Activated naive CD8-positive, alpha-beta T cell (primary cell): ENCODE results near the gene CHMP4B.

ENCODE experiments used
- H3K27ac Mint-ChIP-seq: one replicate; pipeline ENCODE4 v1.8.0; 2021; ENCODE audit warnings: mixed read lengths
- H3K27me3 Mint-ChIP-seq: one replicate; pipeline ENCODE4 v1.8.0; 2021; ENCODE audit warnings: mixed read lengths
- H3K36me3 Mint-ChIP-seq: one replicate; pipeline ENCODE4 v1.8.0; 2021; ENCODE audit warnings: mixed read lengths
- H3K4me1 Mint-ChIP-seq: one replicate; pipeline ENCODE4 v1.8.0; 2021; ENCODE audit warnings: low read depth, mixed read lengths
- H3K4me3 Mint-ChIP-seq: one replicate; pipeline ENCODE4 v1.8.0; 2021; ENCODE audit warnings: mild to moderate bottlenecking, mixed read lengths
- H3K9me3 Mint-ChIP-seq: one replicate; pipeline ENCODE4 v1.8.0; 2021; ENCODE audit warnings: low read depth, mixed read lengths

CHMP4B gene

DNA sequence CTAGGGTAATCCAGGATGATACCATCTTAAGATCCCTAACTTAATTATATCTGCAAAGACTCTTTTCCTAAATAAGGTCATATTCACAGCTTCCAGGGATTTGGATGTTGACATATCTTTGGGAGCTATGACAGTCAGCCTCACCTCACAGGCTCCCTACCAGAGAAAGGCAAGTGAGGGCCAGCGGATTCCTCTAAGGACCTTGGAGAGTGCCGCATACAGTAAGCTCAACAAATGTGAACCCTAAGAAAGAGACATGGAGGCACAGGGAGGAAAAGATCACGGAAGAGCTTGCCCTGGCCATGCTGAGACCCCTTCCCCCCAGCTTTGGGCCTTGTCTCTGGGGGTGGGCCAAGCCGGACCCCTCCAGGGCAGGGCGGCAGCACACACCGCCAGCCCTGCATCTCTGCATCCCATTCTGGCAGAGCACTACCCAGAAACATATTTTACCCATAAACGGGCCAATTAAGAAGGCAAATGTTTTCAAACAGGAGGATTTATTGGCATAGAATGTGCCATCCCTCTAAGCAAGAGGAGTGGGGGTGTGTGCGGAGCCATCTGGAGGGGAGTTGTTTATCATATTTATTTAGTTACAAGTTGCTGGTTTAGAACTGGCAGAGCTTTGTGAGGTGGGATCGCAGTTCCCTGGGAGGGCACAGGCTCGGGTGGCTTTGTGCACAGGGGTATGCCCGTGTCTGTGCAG lies 55.4 kb downstream of the CHMP4B start:
- Mint-ChIP-seq H3K4me1 (no peaks in the 10 kb centered on the region), H3K27ac (no peak overlapping the region)

DNA sequence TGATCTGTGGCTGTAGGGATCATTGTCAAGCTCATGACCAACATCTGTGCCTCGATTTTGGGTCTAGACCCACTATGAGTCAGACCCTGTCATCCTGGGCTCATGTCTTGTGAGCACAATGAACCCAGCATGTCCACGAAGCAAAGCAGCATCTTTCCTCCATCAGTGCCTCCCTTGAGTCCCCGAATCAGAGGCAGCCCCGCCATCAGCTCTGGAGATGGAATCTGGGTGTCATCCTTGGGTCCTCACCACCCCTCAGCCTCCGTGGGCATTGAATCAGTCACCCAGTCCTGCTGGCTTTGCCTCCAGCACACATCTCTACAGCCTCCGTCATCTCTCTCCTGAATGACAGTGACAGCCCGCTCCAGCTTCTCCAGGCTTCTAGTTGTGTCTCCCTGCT lies 56.9 kb downstream of the CHMP4B start:
- Mint-ChIP-seq H3K9me3 (no peaks in the 10 kb centered on the region), H3K4me1 (no peaks in the 10 kb centered on the region), H3K4me3 (no peak overlapping the region), H3K27me3 (no peaks in the 10 kb centered on the region), H3K27ac (no peak overlapping the region), H3K36me3 (no peaks in the 10 kb centered on the region)

More for the DNA sequence above, 55.4 kb downstream of the CHMP4B start:
- Mint-ChIP-seq H3K4me3 (no peak overlapping the region), H3K9me3 (no peaks in the 10 kb centered on the region), H3K27me3 (no peaks in the 10 kb centered on the region), H3K36me3 (no peaks in the 10 kb centered on the region)

DNA sequence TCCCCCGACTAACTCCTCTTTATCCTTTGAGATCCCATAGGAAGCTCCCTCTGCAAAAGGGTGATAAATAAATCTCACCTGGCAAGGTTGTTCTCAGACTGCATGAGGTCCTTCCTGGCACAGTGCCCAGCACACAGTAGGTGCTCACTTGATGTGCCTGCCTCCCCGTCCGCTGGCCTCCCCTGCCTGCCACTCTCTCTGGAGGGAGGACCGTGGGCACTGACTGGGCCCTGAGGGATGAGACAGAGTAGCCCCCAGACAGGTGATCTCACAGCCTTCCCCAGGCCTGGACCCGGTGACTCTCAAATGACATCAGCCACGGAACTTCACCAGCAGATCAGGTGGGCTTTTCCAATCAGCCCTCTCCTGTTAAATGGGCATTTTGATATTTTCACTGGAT lies 57.4 kb downstream of the CHMP4B start:
- peak overlapping the region; percentile 8 for H3K27ac Mint-ChIP-seq
- H3K36me3 Mint-ChIP-seq, result no peaks in the 10 kb centered on the region
- no peaks in the 10 kb centered on the region for H3K4me1 Mint-ChIP-seq
- no peaks in the 10 kb centered on the region for H3K9me3 Mint-ChIP-seq
- H3K4me3 Mint-ChIP-seq, result no peak overlapping the region
- H3K27me3 Mint-ChIP-seq, result no peaks in the 10 kb centered on the region

DNA sequence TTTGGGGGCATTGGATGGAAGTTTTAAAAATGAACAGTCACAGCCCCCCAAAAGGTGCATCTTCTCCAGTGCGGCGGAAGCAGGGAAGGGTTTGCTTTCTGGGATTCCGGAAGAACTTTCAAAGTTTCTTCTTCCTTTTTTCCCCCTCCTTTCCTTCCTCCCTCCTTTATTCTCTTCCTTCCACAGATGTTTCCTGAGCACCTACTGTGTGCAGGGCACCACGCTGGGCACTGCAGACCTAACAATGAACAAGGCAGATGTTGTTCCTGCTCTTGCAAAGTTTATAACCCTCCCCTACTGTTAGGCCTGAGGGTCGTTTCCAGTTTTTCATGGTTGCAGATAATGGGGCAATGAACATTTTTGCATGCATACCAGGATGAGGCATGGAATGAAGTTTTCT lies 58.1 kb downstream of the CHMP4B start:
- Mint-ChIP-seq H3K4me3 (no peak overlapping the region), H3K27ac (no peak overlapping the region), H3K9me3 (no peaks in the 10 kb centered on the region), H3K4me1 (no peaks in the 10 kb centered on the region), H3K27me3 (no peaks in the 10 kb centered on the region), H3K36me3 (no peaks in the 10 kb centered on the region)

DNA sequence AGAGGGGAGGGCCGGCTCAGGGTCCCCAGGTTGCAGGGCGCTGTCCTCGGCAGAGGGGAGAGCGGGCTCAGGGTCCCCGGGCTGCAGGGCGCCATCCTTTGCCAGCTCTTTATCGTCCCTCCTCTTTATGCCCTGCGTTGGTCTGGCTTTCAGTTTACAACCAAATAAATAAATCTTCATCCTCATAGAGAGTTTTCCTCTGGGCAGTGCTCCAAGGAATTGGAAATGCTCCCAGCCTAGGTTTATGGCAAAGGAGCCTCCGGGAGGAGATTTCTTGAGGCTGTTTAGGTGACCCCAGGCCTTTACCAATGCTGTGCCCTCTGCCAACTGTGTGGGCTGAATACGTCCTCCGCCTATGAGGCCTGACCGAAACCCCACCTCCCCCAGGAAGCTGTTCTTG lies 60.2 kb downstream of the CHMP4B start:
- Mint-ChIP-seq H3K4me3 (no peak overlapping the region), H3K9me3 (no peaks in the 10 kb centered on the region), H3K27ac (no peak overlapping the region), H3K36me3 (no peaks in the 10 kb centered on the region), H3K27me3 (no peaks in the 10 kb centered on the region), H3K4me1 (no peaks in the 10 kb centered on the region)

DNA sequence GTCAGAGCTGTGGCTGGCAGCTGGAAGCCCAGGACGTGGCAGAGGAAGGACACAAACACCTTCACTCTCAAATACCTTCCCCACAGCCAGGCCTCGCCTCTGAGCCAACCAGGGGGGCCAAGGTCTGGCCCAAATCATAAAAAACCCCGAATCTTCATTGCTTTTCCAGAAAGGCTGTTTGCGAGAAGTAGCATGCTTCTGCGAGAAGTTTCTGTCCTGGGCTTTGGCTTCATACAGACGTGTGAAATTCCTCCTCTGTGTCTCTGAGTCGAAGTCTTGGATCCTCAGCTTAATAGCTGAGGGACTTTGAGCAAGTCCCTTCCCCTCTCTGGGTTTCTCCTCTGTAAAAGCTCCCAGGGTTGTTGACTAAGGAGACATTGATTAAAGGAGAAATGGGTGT lies 63.0 kb downstream of the CHMP4B start:
- Mint-ChIP-seq H3K27me3 (no peaks in the 10 kb centered on the region), H3K4me1 (no peaks in the 10 kb centered on the region), H3K9me3 (no peaks in the 10 kb centered on the region), H3K27ac (no peak overlapping the region), H3K36me3 (peaks cover 6% of the 10 kb centered on the region), H3K4me3 (no peak overlapping the region)

DNA sequence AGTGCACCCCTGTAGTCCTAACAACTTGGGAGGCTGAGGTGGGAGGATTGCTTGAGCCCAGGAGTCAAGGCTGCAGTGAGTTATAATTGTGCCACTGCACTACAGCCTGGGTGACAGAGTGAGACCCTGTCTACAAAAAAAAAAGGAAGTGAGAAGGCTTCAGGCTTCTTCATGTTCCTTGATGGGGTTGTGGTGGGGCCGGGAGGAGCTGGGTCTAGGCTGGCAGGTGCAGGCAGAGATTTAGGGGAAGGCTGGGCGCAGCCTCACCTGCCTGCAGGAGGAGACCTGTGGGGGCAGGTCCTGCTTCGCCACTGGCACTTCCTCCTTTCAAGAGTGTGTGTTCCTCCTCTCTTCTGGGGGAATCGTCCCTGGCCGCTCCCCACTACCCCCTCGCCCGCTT lies 63.9 kb downstream of the CHMP4B start:
- peaks cover under 1% of the 10 kb centered on the region for H3K9me3 Mint-ChIP-seq
- peaks cover 8% of the 10 kb centered on the region for H3K36me3 Mint-ChIP-seq
- H3K4me3 Mint-ChIP-seq, result no peak overlapping the region
- H3K27ac Mint-ChIP-seq, result no peak overlapping the region
- H3K4me1 Mint-ChIP-seq, result no peaks in the 10 kb centered on the region
- no peaks in the 10 kb centered on the region for H3K27me3 Mint-ChIP-seq

DNA sequence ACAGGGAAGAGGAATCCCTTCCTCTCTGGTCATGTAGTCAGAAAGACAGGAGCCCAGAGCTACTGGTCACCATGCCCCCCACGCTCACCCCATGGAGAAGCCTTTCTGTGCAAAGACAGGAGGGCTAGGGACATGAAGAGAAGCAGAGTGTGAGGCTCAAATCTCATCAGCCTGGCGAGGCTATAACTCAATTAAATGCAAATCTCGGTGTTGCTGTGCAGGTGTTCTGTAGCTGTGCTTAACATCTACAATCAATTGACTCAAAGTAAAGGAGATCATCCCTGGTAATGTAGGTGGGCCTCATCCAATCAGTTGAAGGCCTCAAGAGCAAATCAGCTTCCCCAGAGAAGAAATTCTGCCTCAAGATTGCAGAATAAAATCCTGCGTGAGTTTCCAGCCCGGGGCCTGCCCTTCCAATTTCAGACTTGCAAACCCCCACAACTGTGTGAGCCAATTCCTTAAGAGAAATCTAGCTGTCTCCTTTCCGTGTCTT lies 64.4 kb downstream of the CHMP4B start:
- Mint-ChIP-seq H3K9me3 (peaks cover 4% of the 10 kb centered on the region), H3K4me3 (no peak overlapping the region), H3K36me3 (peaks cover 12% of the 10 kb centered on the region), H3K27ac (no peak overlapping the region), H3K27me3 (no peaks in the 10 kb centered on the region), H3K4me1 (no peaks in the 10 kb centered on the region)

DNA sequence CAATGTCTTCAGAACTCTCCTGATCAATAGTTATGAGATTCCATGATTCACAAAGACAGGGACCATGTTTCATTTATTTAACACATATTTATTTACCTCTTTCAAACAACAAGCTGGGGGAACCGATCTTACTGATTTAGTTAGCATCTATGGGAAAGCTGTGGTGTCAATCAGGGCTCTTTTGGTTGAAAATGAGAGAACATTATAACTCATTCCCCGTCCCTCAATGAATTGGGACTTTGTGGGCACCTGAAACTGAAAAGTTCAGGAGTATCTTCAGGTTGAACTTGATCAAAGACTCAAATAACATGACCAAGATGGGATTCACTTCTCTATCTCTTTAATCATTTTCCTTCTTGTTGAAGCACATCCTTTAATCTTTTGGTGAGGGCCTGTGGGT lies 67.4 kb downstream of the CHMP4B start:
- H3K9me3 Mint-ChIP-seq, result peaks cover 4% of the 10 kb centered on the region
- no peak overlapping the region for H3K27ac Mint-ChIP-seq
- H3K36me3 Mint-ChIP-seq, result peaks cover 12% of the 10 kb centered on the region
- no peaks in the 10 kb centered on the region for H3K4me1 Mint-ChIP-seq
- no peaks in the 10 kb centered on the region for H3K27me3 Mint-ChIP-seq
- no peak overlapping the region for H3K4me3 Mint-ChIP-seq

DNA sequence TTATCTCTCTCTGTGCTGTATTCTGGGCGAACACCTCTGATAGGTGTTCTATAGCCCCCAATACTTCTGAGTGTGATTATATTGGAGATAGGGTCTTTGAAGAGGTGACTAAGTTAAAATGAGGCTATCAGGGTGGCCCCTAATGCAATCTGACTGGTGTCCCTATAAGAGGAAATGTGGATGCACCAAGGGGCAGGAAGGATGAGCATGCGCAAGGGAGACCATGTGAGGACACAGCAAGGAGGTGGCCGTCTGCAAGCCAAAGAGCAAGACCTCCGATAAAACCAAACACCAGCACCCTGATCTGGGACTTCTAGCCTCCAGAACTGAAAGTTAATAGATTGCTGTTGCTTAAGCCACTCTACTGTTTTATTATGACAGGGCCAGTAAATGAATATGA lies 69.2 kb downstream of the CHMP4B start:
- peaks cover 4% of the 10 kb centered on the region for H3K9me3 Mint-ChIP-seq
- H3K27me3 Mint-ChIP-seq, result no peaks in the 10 kb centered on the region
- H3K4me1 Mint-ChIP-seq, result no peaks in the 10 kb centered on the region
- peaks cover 12% of the 10 kb centered on the region for H3K36me3 Mint-ChIP-seq
- H3K27ac Mint-ChIP-seq, result no peak overlapping the region
- no peak overlapping the region for H3K4me3 Mint-ChIP-seq

DNA sequence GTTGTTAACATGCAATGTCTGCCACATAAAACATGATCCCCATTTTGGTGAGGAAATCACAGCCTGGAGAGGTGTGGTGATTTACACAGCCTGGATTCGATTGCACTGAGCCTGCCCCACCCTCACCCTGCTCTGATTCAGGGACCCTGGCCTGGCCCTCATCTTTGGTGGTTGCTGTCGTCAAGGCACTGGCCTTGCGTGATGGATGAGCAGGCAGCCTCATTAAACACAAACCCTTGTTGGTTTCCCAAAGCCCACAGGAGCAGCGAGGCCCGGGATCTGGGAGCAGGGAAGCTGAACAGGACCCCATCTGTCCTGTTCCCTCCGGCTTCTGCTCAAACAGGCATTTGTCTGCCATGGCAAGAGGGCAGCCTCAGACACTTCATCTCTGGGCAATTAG lies 70.8 kb downstream of the CHMP4B start:
- H3K27me3 Mint-ChIP-seq, result no peaks in the 10 kb centered on the region
- H3K9me3 Mint-ChIP-seq, result peaks cover 4% of the 10 kb centered on the region
- H3K36me3 Mint-ChIP-seq, result peaks cover 12% of the 10 kb centered on the region
- no peak overlapping the region for H3K27ac Mint-ChIP-seq
- no peak overlapping the region for H3K4me3 Mint-ChIP-seq
- H3K4me1 Mint-ChIP-seq, result no peaks in the 10 kb centered on the region

DNA sequence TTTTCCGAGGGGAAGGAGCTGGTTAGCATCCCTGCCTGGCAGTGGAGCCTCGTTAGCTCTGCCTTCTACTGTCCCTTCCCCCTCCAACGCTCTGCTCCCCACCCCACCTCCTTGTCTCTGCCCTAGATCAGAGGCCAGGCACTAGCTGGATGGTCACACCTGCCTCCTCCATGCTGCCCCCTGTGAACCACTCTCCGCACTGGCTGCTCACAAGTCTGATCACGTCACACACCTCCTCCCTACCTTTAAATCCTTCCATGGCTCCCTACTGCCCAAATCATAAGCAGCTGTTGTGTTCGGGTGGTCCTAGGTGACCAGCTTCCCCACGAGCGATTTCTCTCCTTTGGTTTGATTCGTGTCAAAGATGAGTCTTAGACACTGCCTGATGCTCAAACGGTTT lies 71.3 kb downstream of the CHMP4B start:
- Mint-ChIP-seq H3K36me3 (peaks cover 12% of the 10 kb centered on the region), H3K4me3 (no peak overlapping the region), H3K9me3 (peaks cover 4% of the 10 kb centered on the region), H3K27me3 (no peaks in the 10 kb centered on the region), H3K4me1 (no peaks in the 10 kb centered on the region), H3K27ac (no peak overlapping the region)

DNA sequence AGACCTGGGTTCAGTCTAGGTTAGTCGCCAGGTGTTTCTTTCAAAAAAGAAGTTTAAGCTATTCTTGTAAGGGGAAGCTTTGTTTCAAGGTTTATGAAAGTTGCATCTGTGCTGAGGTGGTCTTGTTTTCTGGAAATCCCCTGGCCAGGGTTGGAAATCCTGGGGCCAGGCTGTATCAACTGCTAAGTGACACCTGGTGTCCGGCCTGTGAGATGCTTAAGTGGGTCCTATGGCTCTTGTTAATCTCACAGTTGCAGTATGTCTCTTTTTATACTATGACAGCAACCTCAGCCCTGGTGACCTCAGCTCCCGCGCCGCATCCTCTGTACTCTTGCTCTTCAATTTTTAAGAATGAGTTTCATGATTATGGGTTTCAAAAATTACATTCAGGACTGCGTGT lies 72.0 kb downstream of the CHMP4B start:
- no peak overlapping the region for H3K4me3 Mint-ChIP-seq
- no peaks in the 10 kb centered on the region for H3K27me3 Mint-ChIP-seq
- H3K36me3 Mint-ChIP-seq, result peaks cover 10% of the 10 kb centered on the region
- H3K27ac Mint-ChIP-seq, result no peak overlapping the region
- peaks cover 4% of the 10 kb centered on the region for H3K9me3 Mint-ChIP-seq
- no peaks in the 10 kb centered on the region for H3K4me1 Mint-ChIP-seq

DNA sequence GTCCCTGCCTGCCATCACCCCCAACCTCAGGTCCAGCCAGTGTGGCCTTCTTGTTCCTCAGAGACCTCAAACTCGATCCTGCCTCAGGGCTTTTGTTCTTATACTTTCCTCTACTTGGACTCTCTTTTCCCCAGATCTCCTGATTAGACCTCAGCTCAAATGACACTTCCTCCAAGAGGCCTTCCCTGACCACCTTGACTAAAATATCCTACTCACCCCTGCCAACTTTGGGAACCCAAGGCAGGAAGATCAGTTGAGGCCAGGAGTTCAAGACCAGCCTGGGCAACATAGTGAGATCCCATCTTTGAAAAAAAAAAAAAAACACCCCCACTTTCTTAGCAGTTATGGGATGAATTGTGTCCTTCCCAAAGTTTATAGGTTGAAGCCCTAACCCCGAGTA lies 73.5 kb downstream of the CHMP4B start:
- Mint-ChIP-seq H3K27ac (no peak overlapping the region), H3K27me3 (no peaks in the 10 kb centered on the region), H3K4me1 (no peaks in the 10 kb centered on the region), H3K36me3 (peaks cover 4% of the 10 kb centered on the region), H3K4me3 (no peak overlapping the region), H3K9me3 (peaks cover 4% of the 10 kb centered on the region)

DNA sequence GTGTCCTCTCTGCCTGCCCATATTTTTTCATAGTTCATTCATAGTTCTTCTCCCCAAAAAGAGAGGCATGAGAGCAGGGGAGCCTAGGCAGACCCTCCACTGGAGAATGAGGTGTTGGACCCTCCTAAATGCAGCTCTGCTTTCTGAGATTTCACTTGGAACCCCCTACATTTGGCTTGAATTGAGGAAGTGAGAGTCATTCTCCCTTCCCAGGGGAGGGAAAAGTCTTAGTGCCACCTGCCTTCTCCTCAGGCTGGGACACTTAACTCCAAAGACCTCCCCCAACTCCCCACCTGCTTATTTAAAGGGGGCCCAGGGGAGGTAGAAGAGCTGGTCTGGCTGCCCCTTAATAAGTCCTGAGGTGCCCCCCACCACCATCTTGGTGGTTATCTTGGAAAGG lies 78.2 kb downstream of the CHMP4B start:
- Mint-ChIP-seq H3K27ac (no peak overlapping the region), H3K36me3 (no peaks in the 10 kb centered on the region), H3K4me1 (no peaks in the 10 kb centered on the region), H3K27me3 (no peaks in the 10 kb centered on the region), H3K9me3 (peaks cover 6% of the 10 kb centered on the region), H3K4me3 (no peak overlapping the region)

DNA sequence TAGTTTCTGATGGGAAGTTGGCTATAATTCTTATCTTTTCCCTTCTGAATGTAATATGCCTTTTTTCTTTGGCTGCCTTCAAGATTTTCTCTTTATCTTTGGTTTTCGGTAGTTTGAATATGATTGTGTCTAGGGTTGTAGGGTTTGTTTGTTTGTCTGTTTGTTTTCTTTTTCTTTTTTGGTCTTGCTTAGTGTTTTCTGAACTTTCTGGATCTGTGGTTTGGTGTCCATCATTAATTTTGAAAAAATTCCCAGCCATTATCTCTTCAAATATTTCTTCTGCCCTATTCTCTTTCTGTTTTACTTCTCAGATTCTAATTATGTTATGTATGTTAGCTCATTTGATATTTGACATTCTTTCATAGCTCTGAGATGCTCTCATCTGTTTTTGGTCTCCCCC lies 79.4 kb downstream of the CHMP4B start:
- peaks cover 6% of the 10 kb centered on the region for H3K9me3 Mint-ChIP-seq
- H3K27me3 Mint-ChIP-seq, result no peaks in the 10 kb centered on the region
- H3K27ac Mint-ChIP-seq, result no peak overlapping the region
- H3K4me1 Mint-ChIP-seq, result no peaks in the 10 kb centered on the region
- no peak overlapping the region for H3K4me3 Mint-ChIP-seq
- no peaks in the 10 kb centered on the region for H3K36me3 Mint-ChIP-seq
